ENCODE measurements around the gene FBL.

GRCh38 chr19:39845172-39845571 is 1.0 kb downstream of the FBL start:
- TF ChIP-seq, protein P1, sequence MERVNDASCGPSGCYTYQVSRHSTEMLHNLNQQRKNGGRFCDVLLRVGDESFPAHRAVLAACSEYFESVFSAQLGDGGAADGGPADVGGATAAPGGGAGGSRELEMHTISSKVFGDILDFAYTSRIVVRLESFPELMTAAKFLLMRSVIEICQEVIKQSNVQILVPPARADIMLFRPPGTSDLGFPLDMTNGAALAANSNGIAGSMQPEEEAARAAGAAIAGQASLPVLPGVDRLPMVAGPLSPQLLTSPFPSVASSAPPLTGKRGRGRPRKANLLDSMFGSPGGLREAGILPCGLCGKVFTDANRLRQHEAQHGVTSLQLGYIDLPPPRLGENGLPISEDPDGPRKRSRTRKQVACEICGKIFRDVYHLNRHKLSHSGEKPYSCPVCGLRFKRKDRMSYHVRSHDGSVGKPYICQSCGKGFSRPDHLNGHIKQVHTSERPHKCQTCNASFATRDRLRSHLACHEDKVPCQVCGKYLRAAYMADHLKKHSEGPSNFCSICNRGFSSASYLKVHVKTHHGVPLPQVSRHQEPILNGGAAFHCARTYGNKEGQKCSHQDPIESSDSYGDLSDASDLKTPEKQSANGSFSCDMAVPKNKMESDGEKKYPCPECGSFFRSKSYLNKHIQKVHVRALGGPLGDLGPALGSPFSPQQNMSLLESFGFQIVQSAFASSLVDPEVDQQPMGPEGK (CRISPR knock-in tag; IDR thresholded peaks at IDR 0.05): no peak
- no peak for TF ChIP-seq IRF9 (CRISPR knock-in tag; IDR thresholded peaks at IDR 0.05; ENCODE audit: borderline replicate concordance)
- TF ChIP-seq CTCF (CRISPR knock-in tag; IDR thresholded peaks at IDR 0.05): no peak
- no peak for TF ChIP-seq GABPA (IDR thresholded peaks at IDR 0.05; ENCODE audit: low read depth, low read length)
- no peak for TF ChIP-seq GABPA (CRISPR knock-in tag; IDR thresholded peaks at IDR 0.05; ENCODE audit: low read depth)
